NT2/D1 (cell line): ENCODE measurements around the gene P2RY14.

Experiments
- DNase-seq: peaks from one replicate; pipeline ENCODE4 v3.0.0-alpha.2; 2011; ENCODE audit warnings: low read depth, low spot score
- H3K27me3 ChIP-seq: 2 replicates; pipeline ENCODE4 v1.6.0; 2011; ENCODE audit warnings: mild to moderate bottlenecking; ENCODE audit not compliant: insufficient read length, insufficient read depth
- H3K36me3 ChIP-seq: 2 replicates; pipeline ENCODE4 v1.6.1; 2011; ENCODE audit warnings: mild to moderate bottlenecking, low read length, mixed read lengths; ENCODE audit not compliant: insufficient read depth, insufficient read length
- H3K4me1 ChIP-seq: 2 replicates; pipeline ENCODE4 v1.5.1; 2011; ENCODE audit not compliant: insufficient read depth, insufficient read length
- H3K4me3 ChIP-seq: 2 replicates; pipeline ENCODE4 v1.5.1; 2011; ENCODE audit warnings: low read depth; ENCODE audit not compliant: insufficient read length
- H3K9ac ChIP-seq: 2 replicates; pipeline ENCODE4 v1.6.0; 2011; ENCODE audit warnings: low read depth; ENCODE audit not compliant: insufficient read length
- H3K9me3 ChIP-seq: 2 replicates; pipeline ENCODE4 v1.5.1; 2011; ENCODE audit warnings: mild to moderate bottlenecking, low read length; ENCODE audit not compliant: insufficient read depth
- SUZ12 ChIP-seq: IDR thresholded peaks from 2 replicates; pipeline ENCODE4 v1.6.1; 2011; ENCODE audit not compliant: insufficient read length, insufficient read depth; ENCODE audit errors: extremely low read depth
- YY1 ChIP-seq: IDR thresholded peaks from 2 replicates; pipeline ENCODE4 v1.6.1; 2011; ENCODE audit not compliant: insufficient read length, insufficient read depth
- ZNF274 ChIP-seq: IDR thresholded peaks from 2 replicates; pipeline ENCODE4 v1.6.1; 2011; ENCODE audit warnings: mild to moderate bottlenecking, low read depth, low read length

The P2RY14 gene

GRCh38 chr3:151307583-151308488, 29.5 kb upstream of the P2RY14 start:
- Histone ChIP-seq H3K4me3 (no peak overlapping the region), H3K4me1 (peaks cover 9% of the 10 kb centered on the region), H3K27me3 (peaks cover 7% of the 10 kb centered on the region), H3K9ac (no peak overlapping the region), H3K36me3 (no peaks in the 10 kb centered on the region), H3K9me3 (no peaks in the 10 kb centered on the region)
- DNase-seq = no peak
- TF ChIP-seq ZNF274 (no peak), YY1 (no peak), SUZ12 (no peak)

GRCh38 chr3:151307131-151307530, 28.8 kb upstream of the P2RY14 start:
- Histone ChIP-seq H3K4me1 (peaks cover 9% of the 10 kb centered on the region), H3K4me3 (no peak overlapping the region), H3K9me3 (no peaks in the 10 kb centered on the region), H3K27me3 (peaks cover 7% of the 10 kb centered on the region), H3K36me3 (no peaks in the 10 kb centered on the region), H3K9ac (no peak overlapping the region)
- TF ChIP-seq ZNF274 (no peak), YY1 (no peak), SUZ12 (no peak)
- no peak for DNase-seq

GRCh38 chr3:151306168-151306810, 27.9 kb upstream of the P2RY14 start:
- Histone ChIP-seq H3K4me3 (no peak overlapping the region), H3K27me3 (peaks cover 7% of the 10 kb centered on the region), H3K9ac (no peak overlapping the region), H3K9me3 (no peaks in the 10 kb centered on the region), H3K36me3 (no peaks in the 10 kb centered on the region), H3K4me1 (peaks cover 9% of the 10 kb centered on the region)
- DNase-seq = no peak
- no peak for TF ChIP-seq YY1
- TF ChIP-seq SUZ12 = no peak
- no peak for TF ChIP-seq ZNF274

GRCh38 chr3:151305775-151306151, 27.4 kb upstream of the P2RY14 start:
- Histone ChIP-seq H3K4me1 (peaks cover 9% of the 10 kb centered on the region), H3K36me3 (no peaks in the 10 kb centered on the region), H3K9me3 (no peaks in the 10 kb centered on the region), H3K9ac (no peak overlapping the region), H3K27me3 (peaks cover 7% of the 10 kb centered on the region), H3K4me3 (no peak overlapping the region)
- DNase-seq = no peak
- no peak for TF ChIP-seq YY1
- no peak for TF ChIP-seq ZNF274
- no peak for TF ChIP-seq SUZ12

GRCh38 chr3:151305060-151305774, 26.9 kb upstream of the P2RY14 start:
- TF ChIP-seq ZNF274 (no peak), YY1 (no peak), SUZ12 (no peak)
- H3K4me1 ChIP-seq = peaks cover 9% of the 10 kb centered on the region
- no peaks in the 10 kb centered on the region for H3K36me3 ChIP-seq
- peak; percentile 81 for DNase-seq
- H3K27me3 ChIP-seq = peaks cover 7% of the 10 kb centered on the region
- H3K9ac ChIP-seq = no peak overlapping the region
- no peaks in the 10 kb centered on the region for H3K9me3 ChIP-seq
- no peak overlapping the region for H3K4me3 ChIP-seq

GRCh38 chr3:151303751-151304150, 25.4 kb upstream of the P2RY14 start:
- TF ChIP-seq YY1 = no peak
- no peak for TF ChIP-seq ZNF274
- no peak for TF ChIP-seq SUZ12
- Histone ChIP-seq H3K4me3 (no peak overlapping the region), H3K36me3 (no peaks in the 10 kb centered on the region), H3K4me1 (peaks cover 9% of the 10 kb centered on the region), H3K9me3 (no peaks in the 10 kb centered on the region), H3K9ac (no peak overlapping the region), H3K27me3 (peaks cover 7% of the 10 kb centered on the region)
- no peak for DNase-seq

GRCh38 chr3:151301787-151302186, 23.4 kb upstream of the P2RY14 start:
- TF ChIP-seq YY1 (no peak), SUZ12 (no peak)
- no peak for DNase-seq
- Histone ChIP-seq H3K4me3 (no peak overlapping the region), H3K4me1 (peaks cover 9% of the 10 kb centered on the region), H3K9me3 (no peaks in the 10 kb centered on the region), H3K27me3 (peaks cover 6% of the 10 kb centered on the region), H3K36me3 (no peaks in the 10 kb centered on the region), H3K9ac (no peak overlapping the region)
